Panc1 (cell line): ENCODE results near the gene SHROOM3. TPM values are rescaled to one million over a fixed set of nuclear protein-coding genes. Genes with fewer than 3 reads are reported as not detected.

Experiments
- ATAC-seq: fragments of 200-7000 bp; cut with Tn5 transposase; 2 replicates; pipeline ENCODE4 v1.9.1; 2020; ENCODE audit warnings: mild to moderate bottlenecking, moderate library complexity
- BruUV-seq: library from RNA; stranded (reverse); fragments of 400-500 nt; replicated peaks from 2 replicates; lab custom pipeline; 2021; lab: Mats Ljungman, UMichigan
- CTCF ChIA-PET: fragments of 300-600 bp; sonication (Branson Sonifier 250); formaldehyde crosslinking; loops from one replicate; lab custom pipeline; 2022; ENCODE audit warnings: antibody characterized with exemption; lab: Charles Lee
- POLR2A ChIA-PET: fragments of 300-600 bp; sonication (Branson Sonifier 250); formaldehyde crosslinking; loops from one replicate; lab custom pipeline; 2022; ENCODE audit warnings: antibody characterized with exemption; lab: Charles Lee
- DNase-seq: peaks from one replicate; pipeline ENCODE4 v3.0.0-alpha.2; 2010; ENCODE audit warnings: low read depth, low spot score
- H3K27ac ChIP-seq: 2 replicates; pipeline ENCODE4 v1.5.1; 2011; ENCODE audit warnings: mild to moderate bottlenecking, low read length, inconsistent platforms
- H3K27me3 ChIP-seq: fragments of 200-500 bp; sonication (Bioruptor generic); 2 replicates; pipeline ENCODE4 v1.6.0; 2014; ENCODE audit warnings: low read length, inconsistent platforms; ENCODE audit not compliant: control insufficient read depth, insufficient read depth
- H3K36me3 ChIP-seq: fragments of 200-500 bp; sonication (Bioruptor generic); 2 replicates; pipeline ENCODE4 v1.5.1; 2014; ENCODE audit warnings: inconsistent platforms, mild to moderate bottlenecking, low read length, moderate library complexity; ENCODE audit not compliant: control insufficient read depth, insufficient read depth
- H3K4me1 ChIP-seq: 2 replicates; pipeline ENCODE4 v1.5.1; 2011; ENCODE audit warnings: inconsistent platforms, mild to moderate bottlenecking, low read length, moderate library complexity; ENCODE audit not compliant: control insufficient read depth, insufficient read depth
- H3K4me3 ChIP-seq, 2 experiments: 2 replicates each; pipeline ENCODE4 v1.5.1; 2011 to 2012; ENCODE audit warnings: low read depth in 2 of 2, low read length in 2 of 2, mild to moderate bottlenecking in 2 of 2, inconsistent platforms in 1 of 2, moderate library complexity in 1 of 2
- H3K9me3 ChIP-seq: fragments of 200-500 bp; sonication (Bioruptor generic); 2 replicates; pipeline ENCODE4 v1.5.1; 2014; ENCODE audit warnings: low read depth, mild to moderate bottlenecking, inconsistent platforms, low read length, moderate library complexity; ENCODE audit not compliant: control insufficient read depth, insufficient read depth
- CTCF ChIP-seq: fragments of 450-650 bp; IDR thresholded peaks from 2 replicates; pipeline ENCODE4 v1.5.1; 2017; ENCODE audit warnings: mild to moderate bottlenecking
- POLR2AphosphoS5 ChIP-seq: IDR thresholded peaks from 2 replicates; pipeline ENCODE4 v1.6.1; 2012; ENCODE audit warnings: mild to moderate bottlenecking, low read depth, low read length, moderate library complexity
- REST ChIP-seq, 2 experiments: IDR thresholded peaks; 2 replicates each; pipeline ENCODE4 v1.6.1; 2011 to 2012; ENCODE audit warnings: low read depth in 2 of 2, control low read depth in 1 of 2, low read length in 1 of 2, mild to moderate bottlenecking in 1 of 2, moderate library complexity in 1 of 2; ENCODE audit not compliant: insufficient read depth in 1 of 2
- SIN3A ChIP-seq: IDR thresholded peaks from 2 replicates; pipeline ENCODE4 v1.6.1; 2012; ENCODE audit warnings: low read depth, mild to moderate bottlenecking, low read length, moderate library complexity, borderline replicate concordance; ENCODE audit not compliant: insufficient read depth
- TCF7L2 ChIP-seq: IDR thresholded peaks from 2 replicates; pipeline ENCODE4 v1.6.1; 2011; ENCODE audit warnings: mild to moderate bottlenecking, low read depth, low read length, inconsistent platforms
- in situ Hi-C: cut with HindIII; loops from 2 replicates; pipeline ENCODE4 v1.10.0; 2016; ENCODE audit warnings: low sequenced_read_pairs, low pct_unique_long_range_greater_than_20kb
- intact Hi-C: fragments of 100-400 bp; cut with micrococcal nuclease; formaldehyde crosslinking; loops from one replicate; pipeline ENCODE4 v1.10.0; 2022; ENCODE audit not compliant: unreplicated experiment
- total RNA-seq: library from RNA; stranded (reverse); gene quantifications from one replicate; pipeline ENCODE4 v1.2.1, GENCODE V29; 2021; ENCODE audit not compliant: unreplicated experiment

SHROOM3 gene
- total RNA-seq, 1 experiment from 2014 or later: 7.2 TPM

- TF ChIP-seq POLR2AphosphoS5: no peak
- TF ChIP-seq CTCF: no peak
- TF ChIP-seq REST (IDR thresholded peaks at IDR 0.05; ENCODE audit: insufficient read depth in 1 of 2, low read depth in 2 of 2, low read length in 1 of 2): no peak
- no peak for TF ChIP-seq TCF7L2
- TF ChIP-seq SIN3A: no peak
- in situ Hi-C loops (no loop called here), intact Hi-C loops (no loop called here)
- BruUV-seq: no TSS peak
- ChIA-PET CTCF (no interaction called here), POLR2A (no interaction called here)
- Histone ChIP-seq H3K27ac (no peak overlapping the region), H3K36me3 (no peaks in the 10 kb centered on the region), H3K4me3 (no peak overlapping the region), H3K27me3 (no peaks in the 10 kb centered on the region), H3K4me1 (no peaks in the 10 kb centered on the region), H3K9me3 (no peaks in the 10 kb centered on the region)
- ATAC-seq: no peak
- DNase-seq: no peak
Observed at GRCh38 chr4:76651616-76652015, 216.6 kb downstream of the SHROOM3 start.

GRCh38 chr4:76652389-76652788, 217.4 kb downstream of the SHROOM3 start:
- H3K36me3 ChIP-seq: no peaks in the 10 kb centered on the region
- H3K27ac ChIP-seq: no peak overlapping the region
- no TSS peak for BruUV-seq
- H3K4me3 ChIP-seq: no peak overlapping the region
- DNase-seq (no peak), ATAC-seq (no peak)
- in situ Hi-C loops (no loop called here), intact Hi-C loops (no loop called here)
- no peaks in the 10 kb centered on the region for H3K4me1 ChIP-seq
- POLR2A ChIA-PET: no interaction called here
- H3K27me3 ChIP-seq: no peaks in the 10 kb centered on the region
- CTCF ChIA-PET: no interaction called here
- H3K9me3 ChIP-seq: no peaks in the 10 kb centered on the region
- TF ChIP-seq CTCF (no peak), SIN3A (no peak), REST (IDR thresholded peaks at IDR 0.05; ENCODE audit: insufficient read depth in 1 of 2, low read depth in 2 of 2, low read length in 1 of 2) (no peak), POLR2AphosphoS5 (no peak), TCF7L2 (no peak)
